Activated T-cell treated with anti-CD3 and anti-CD28 coated beads, Interleukin-2, amount 50 U/mL, for 48 hours (primary cell): ENCODE data around the gene MAPK6.
"Not testable (repeated sequence)": the region's sequence is repeated elsewhere in the genome, so short reads cannot be mapped to it uniquely, and the experiment has no call there.

Experiments used
- DNase-seq, 2 experiments: peaks; one replicate each; pipeline ENCODE4 v3.0.0-alpha.2; 2020

Gene MAPK6

DNA sequence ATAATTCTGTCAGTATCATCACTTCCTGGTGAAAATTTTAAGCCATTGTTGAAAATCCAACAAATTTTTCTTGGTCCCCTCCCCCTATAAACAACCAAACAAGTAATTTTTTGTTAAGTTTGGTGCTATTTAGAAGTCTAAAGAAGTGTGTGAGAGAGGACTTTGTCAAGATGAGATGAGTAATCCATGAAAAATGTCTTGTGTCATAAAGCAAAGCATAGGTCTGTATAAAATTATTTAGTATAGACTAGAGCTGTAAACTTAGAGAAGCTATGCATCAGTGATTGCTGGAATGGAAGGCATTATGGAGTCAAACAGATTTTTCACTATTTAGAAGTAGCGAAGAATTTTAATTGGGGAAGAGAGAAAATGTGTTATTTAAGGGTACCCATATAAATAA lies 31.4 kb downstream of the MAPK6 start:
- DNase-seq, result no peak

DNA sequence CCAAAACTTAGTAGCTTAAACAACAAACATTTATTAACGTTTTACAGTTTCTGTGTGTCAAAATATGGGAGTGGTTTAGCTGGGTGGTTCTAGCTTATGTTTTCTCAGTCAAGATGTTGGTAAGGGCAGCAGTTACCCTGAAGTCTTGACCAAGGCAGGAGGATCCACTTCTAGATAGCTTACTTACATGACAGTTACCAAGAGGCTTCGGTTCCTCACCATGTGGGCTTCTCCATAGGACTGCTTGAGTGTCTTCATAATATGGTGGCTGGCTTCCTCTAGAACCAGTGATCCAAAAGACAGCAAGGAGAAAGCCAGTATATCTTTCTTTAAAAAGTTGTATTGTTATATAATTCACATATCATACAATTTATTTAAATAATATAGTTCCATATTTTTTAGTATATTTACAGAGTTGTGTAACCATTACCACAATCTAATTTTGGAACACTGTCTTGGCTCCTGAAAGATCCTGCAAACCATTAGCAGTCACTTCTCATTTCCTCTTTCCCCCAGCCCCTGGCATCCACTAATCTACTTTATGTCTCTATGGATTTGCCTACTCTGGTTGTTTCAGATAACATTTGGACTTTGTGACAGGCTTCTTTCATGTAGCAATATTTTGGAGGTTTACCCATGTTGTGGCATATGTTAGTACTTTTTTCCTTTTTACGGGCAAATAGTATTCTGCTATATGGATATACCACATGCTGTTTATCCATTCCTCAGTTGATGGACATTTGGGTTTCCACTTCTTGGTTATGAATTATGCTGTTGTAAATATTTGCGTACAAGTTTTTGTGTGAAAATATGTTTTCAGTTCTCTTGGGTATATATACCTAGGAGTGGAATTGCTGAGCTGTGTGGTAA lies 33.3 kb downstream of the MAPK6 start:
- DNase-seq, result no peak

DNA sequence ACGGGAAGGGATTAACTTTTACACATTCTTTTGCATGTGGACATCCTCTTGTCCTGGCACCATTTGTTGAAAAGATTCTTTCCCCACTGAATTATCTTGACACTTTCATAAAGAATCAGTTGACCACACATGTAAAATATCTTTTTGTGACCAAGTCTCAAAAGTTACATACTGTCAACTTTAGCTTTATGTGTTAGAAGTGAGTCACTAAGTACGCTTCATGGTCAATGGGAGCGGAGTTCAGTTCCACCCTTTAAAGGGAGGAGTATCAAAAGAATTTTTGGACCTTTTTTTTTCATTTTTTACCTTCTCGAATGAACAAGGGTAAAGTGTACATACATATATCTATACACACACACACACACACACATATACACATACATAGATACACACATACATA lies 35.4 kb downstream of the MAPK6 start:
- DNase-seq, result no peak

DNA sequence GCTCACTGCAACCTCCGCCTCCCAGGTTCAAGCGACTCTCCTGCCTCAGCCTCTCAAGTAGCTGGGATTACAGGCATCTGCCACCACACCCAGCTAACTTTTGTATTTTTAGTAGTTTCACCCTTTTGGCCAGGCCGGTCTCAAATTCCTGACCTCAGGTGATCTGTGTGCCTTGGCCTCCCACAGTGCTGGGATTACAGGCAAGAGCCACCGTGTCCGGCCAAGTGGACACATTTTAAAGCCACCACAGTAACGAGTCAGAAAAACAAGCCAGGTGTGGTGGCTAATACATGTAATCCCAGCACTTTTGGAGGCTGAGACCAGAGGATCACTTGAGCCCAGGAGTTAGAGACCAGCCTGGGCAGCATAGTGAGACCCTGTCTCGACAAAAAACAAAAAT lies 35.8 kb downstream of the MAPK6 start:
- DNase-seq, result not testable (repeated sequence)

DNA sequence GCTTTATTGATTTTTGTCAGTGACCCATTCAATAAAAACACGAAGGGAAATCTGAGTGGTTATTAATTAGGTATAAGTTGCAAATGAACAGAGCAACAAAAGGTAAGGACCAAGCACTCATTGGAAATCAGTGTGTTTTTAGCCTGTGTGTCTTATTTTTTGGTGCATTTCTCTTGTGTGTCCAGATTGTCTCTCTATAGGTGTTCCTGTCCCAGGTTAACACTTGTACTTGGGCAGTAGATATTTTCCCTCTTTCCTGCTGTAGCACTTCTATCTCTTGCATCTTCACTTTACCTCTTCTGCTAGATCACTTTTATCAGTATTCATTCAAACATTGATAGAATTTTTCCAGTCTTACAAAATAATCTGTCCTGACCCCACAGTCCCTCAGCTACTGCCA lies 37.0 kb downstream of the MAPK6 start:
- DNase-seq, result no peak

DNA sequence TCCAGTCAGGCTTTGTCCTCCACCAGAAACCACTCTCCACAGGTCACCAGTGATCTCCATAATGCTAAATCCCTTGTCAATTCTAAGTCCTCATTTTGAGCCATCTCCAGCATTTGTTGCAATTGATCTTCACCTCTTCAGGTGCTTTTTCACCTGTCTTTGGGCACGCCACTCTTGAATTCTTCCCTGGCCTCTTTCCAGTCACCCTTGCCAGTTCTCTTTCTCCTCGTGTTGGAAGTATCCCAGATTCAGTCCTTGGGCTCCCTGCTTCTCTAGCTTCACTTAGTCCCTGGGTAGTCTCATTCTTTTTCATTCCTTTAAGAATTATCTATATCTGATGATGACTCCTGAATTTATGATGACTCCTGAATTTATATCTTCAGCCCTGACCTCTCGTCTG lies 37.5 kb downstream of the MAPK6 start:
- DNase-seq, result no peak

DNA sequence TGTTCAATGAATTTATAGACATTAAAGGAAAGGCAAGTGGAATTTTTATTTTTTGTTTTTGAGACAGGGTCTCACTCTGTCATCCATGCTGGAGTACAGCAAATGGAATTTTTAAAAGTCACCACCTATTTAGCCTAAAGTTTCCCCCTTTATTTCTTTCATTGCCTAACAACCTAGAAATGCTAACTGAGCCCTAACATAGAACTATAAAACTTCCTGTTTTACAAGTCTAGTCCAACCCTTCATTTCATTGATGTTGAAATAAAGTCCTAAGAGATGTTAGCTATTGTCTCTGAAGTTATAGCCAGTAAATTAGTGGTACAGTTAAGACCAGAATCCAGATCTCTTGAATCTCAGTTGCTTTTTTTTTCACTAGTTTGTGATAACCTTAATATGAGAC lies 39.0 kb downstream of the MAPK6 start:
- DNase-seq, result no peak

DNA sequence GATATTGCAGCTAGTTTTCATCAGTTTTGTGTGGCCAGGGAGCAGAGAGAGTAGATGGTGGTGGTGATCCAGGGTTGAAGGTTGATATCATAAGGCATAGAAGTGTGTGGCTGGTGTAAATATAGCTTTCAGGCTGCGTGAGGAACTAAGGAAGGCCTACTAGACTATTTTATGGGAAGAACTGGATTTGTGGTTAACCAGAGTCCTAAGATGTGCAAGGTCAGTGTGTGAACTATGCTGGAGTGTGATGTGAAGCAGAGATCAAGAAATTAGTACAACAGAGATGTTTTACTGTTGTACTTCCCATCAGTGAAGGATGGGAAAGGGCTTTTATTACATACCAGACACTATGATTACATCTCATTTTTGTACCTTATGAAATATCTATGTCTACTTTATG lies 41.5 kb downstream of the MAPK6 start:
- DNase-seq, result no peak

DNA sequence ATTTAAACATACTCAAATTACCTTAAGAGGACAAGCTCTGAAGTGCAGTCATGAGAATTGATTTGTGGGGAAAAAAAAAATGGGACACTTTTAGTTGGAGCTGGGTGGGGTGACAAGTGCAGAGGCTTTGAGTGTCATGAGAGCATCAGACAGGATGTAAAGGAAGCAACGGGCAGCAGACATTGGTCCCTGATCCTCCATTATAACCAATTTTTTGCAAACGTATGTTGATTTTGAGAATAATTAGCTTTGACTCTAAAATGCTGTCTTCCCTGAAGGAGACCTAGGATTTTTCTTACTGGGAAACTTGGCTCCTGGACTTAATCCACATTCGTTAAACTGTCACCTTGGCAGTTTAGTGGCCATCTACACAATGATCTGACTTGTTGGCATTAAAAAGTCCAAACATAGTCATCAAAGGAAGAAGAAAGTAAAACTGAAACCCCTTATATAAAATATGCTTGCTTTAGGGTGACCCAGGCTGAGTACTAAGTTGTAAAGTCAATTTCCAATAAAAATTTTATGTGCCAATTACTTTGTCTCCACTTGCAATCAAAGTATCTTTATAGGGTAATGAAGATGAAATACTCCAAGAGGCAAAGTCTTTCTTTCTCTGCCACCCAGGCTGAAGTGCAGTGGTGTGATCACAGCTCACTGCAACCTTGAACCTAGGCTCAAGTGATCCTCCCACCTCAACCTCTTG lies 48.0 kb downstream of the MAPK6 start:
- no peak for DNase-seq

DNA sequence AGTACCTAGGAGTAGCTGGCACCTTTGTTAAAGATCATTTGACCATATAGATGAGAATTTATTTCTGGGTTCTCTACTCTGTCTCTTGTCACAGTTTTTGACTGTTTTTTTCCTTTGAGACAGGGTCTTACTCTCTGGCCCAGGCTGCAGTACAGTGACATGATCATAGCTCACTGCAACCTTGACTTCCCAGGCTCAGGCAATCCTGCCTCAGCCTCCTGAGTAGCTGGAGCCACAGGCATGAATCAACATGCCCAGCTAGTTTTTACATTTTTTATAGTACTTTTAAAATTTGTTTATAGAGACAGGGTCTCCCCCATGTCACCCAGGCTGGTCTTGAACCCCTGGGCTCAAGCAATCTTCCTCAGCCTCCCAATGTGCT lies 48.5 kb downstream of the MAPK6 start:
- no peak for DNase-seq

DNA sequence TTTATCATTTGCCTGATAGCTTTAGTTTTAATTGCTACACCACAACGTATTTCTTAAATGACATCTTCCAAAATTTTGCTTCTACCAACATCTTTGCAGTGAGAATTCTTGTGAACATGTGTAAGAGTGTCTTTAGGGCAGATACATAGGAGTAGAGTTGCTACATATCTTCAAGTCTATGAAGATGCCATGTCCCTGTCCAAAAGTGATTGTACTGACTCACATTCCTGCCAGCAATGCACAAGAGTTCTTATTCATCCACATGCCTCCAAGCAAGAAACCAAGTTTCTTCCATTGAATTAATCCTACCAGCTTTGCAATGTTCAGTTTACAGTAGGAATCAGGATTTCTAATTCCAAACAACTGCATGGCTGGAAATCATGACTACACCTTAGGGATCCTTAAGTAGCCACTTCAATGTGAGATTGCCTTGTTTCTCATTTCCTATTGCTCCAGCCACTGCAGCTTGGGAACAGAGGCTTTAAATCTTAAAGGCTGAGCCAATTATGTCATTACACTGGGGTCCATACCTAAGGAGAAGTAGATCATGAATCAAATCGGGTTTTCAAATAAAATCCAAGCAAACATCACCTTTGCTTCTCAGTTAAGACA lies 49.1 kb downstream of the MAPK6 start:
- DNase-seq, result no peak

DNA sequence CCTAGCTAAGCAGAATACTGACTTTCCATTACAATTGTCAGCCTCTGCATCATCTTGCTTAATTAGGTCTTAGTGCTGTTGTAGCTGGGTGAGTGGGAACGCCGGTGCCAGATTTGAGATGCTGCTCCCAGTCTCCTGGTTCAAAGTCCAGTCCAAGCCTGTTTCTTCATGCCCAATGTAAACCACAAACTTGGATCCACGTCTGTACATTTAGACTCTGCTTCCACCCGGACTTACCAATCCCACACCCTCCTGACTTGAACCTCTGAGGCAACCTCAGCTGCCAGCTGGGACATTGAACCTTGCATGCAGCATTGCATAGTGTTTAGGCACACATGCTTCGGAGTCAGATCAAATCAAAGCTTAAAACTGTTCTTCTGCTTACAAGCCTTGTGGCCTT lies 50.5 kb downstream of the MAPK6 start:
- DNase-seq, result no peak

DNA sequence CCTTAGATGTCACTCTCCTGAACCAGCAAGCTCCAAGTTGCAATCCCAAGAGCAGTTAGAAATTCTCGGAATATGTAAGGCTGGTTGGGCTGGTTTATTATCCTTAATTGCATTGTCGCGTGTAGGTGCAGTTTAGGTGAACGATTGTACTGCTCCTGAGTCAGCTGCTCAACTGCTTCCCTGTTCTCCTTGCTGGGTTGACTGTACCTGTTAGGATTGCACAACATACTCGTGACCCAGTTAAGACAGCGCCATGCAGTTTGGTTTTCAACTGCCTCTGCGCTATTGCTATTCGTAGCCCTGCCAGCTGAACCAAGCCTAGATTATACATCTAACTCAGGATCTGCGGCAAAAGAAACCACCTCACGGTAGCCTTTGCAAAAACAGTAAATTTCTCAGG lies 52.6 kb downstream of the MAPK6 start:
- DNase-seq, result no peak

DNA sequence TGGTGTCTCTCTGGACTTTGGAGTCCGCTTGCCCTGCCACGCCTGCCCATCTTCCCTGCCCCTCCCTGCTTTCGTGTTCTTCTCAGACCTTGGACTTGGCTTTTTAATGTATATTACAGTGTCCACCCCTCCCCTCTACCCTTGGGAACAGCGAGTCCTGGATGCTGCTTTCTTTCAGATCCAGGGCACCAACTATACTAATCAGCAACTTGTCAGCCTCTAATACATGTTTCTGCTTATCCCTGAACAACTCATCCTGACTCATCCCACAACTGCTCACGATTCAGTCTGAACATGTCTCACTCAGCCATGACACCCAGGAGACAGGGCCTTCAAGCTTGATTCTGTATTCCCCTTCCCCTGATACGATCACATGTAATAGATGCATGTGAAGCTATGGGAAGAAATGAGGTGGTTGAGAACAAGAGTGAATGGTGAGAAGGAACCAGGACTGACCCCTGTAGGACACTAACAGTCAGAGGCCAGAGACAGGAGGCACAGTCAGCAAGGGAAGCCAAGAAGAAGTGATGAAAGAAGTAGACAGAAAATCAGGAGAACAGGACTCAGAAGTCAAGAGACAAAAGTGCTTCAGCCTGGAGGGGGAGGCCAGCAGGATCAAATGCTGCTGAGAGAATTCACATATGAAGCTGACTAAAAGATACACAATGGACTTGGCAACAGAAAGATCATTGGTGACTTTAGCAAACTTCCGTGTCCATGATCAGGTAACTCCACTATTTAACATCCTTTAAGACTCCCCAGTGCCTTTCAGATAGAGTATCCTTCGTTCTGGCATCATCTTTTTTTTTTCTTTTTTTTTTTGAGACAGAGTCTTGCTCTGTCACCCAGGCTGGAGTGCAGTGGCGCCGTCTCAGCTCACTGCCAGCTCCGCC lies 58.1 kb downstream of the MAPK6 start:
- peak in 1 of 2 experiments; percentile 38 for DNase-seq

DNA sequence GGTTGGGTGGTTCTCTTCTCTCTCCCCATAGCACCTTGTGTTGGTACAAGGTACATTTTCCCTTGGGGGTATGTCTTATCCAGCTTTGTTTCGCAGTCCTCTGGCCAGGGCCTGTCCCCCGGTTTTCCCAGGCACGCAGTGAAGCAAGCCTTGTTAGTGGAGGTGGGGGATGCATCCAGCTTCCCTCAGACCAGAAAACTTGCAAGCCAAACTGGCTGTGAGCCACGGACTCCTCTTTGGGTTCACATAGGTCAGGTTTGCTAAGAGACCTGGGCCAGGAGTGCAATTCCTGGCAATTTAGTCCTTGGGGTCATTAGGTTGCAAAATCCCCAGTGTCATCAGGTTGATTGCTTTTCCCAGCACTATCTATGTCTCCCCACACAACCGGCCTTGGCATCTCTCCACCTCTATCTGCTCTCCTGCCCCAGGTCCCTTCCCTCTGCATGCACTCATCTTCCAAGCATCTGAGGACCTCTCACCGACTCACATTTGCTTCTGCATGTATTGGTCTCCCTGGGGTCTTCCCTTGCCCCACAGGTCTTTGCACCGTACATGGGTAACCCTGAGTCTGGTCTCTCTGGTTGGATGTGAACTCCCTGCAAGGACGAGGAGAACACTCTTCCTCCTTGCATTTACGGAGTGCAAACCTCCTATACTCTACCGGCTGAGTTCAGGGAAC lies 59.3 kb downstream of the MAPK6 start:
- no peak for DNase-seq

DNA sequence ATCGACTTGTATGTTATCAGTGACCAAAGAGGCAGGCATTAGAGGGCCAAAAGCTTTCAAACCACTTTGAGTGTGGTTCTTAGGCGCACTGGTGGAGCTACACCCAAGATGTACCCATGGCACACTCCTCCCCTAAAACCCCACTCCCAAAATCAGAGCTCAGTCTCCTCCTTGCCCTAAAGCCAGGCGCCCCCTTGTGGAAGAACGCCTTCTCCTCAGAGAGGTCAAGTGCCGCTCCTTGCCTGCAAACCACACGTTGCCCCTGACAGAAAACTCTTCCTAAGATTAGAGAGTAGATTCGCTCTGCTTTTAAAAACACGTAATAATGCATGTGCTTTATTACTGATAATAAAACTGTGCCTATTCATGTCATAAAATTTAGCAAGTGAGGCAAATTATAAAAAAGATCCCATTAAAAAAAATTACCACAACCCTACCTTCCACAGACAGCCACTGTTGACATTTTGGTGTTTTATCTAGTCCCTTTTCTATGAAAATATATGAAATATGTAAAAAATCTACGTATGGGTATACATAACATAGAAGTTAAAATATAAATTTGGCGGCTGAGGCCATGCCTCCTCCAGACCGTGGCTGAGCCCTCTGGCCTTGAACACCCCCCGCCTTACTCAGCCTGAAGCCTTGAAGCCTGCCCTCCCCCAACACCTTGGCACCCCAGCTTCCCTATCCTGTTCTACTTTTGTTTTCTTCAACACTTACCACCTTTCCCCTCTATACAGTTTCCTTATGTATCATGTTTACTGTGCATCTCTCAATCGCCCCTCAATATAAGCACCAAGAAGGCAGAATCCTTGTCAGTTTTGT lies 60.1 kb downstream of the MAPK6 start:
- peak; percentile 89 to 93 for DNase-seq

DNA sequence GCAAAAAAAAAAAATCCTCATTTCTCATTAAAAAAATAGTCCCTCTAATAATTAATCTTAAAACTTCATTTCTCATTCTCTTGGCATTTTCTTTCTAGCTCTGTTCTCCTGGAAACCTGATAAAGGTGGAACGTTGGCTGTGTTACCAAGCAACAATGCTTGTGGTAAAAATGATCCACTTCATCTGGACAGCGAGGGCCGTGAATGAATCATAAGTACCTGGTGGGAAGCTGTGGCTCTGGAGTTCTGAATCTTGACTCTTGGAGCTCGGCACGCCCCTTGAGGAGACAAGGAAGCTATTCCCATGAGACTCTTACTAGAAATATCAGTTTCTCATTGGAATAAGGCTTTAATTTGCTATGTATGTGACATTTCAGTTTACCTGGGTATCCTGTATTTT lies 61.0 kb downstream of the MAPK6 start:
- no peak for DNase-seq

DNA sequence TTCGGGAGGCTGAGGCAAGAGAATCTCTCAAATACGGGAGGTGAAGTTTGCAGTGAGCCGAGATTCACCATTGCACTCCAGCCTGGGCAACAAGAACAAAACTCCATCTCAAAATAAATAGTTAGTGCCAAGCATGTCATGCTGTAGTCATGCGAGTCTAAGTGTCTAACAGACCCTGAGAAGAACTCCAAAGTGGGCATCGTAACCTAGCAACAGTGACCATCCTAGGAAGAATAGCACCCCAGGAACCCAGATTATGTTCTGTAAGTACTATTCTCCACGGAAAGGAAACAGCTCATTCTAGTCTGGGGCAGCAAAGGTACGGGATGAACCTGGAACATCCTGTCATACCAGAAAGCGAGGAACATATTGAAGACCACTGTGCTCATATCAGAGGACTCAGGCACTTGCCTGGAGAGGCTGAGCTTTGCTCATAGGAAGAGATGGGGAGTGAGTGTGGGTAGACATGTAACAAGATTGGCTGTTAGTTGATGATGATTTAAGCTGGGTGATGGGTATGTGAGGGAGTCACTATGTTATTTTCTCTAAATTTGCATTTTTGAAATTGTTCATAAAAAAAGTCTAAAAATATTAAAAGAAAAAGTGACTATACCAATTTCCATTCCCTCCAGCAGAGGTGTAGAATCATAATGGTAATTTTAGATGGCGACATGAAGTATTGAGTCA lies 61.8 kb downstream of the MAPK6 start:
- no peak for DNase-seq

DNA sequence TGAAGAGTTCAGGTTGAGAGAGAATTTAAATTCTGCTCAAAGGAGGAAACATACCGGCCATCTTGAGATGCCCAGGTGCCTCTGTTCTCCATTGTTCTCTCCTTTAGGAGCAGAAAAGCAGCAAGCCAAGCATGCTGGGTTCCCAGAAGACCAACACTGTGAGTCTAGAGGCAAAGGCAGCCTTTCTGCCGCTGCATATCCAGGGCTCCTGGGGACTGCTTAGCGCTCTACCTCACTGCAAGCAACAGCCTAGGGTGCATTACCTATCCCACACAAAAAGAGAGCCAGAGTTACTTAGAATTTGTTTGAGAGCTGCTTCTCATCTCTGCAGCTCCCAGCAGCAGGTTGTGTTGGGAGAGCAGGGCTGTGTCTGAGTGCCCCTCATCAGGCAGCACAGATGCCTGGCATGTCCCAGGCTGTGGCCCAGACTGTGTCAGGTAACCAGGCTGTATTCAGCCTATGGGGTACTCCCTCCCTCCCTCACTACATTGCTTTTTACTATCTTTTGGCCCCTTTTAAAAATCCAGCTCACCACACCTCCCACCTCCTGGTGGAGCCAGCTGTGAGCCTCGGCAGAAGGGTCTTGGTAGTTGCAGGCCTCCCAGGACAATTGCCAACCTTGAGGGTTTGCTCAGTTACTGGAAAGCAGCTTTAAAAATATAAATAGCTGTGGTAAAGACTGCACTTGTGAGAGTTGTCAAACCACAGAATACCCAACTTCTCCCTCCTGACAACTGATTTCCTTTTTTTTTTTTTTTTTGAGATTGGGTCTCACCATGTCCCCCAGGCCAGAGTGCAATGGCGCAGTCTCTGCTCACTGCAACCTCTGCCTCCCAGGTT lies 63.4 kb downstream of the MAPK6 start:
- DNase-seq, result no peak

DNA sequence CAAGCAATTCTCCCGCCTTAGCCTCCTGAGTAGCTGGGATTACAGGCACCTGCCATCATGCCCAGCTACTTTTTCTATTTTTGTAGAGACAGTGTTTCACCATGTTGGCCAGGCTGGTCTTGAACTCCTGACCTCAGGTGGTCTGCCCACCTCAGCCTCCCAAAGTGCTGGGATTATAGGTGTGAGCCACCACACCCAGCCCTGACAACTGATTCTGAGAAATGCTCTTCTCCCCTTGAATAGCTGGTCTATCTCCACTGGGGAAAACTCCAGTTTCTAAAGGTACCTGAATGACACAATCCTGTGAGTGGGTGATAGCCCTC lies 64.0 kb downstream of the MAPK6 start:
- DNase-seq, result not testable (repeated sequence)
